ENCODE measurements around the gene SFT2D2. TPM values are rescaled to one million over a fixed set of nuclear protein-coding genes. Genes with fewer than 3 reads are reported as not detected.

SFT2D2 gene
- total RNA-seq, 4 donors from 2014 or later: 42.5 to 77.9 (median 58.4) TPM

GRCh38 chr1:168287237-168287664 is 61.4 kb downstream of the SFT2D2 start:
- TF ChIP-seq EP300 (IDR thresholded peaks at IDR 0.05): no peak
- TF ChIP-seq POLR2A (IDR thresholded peaks at IDR 0.05): no peak
- no peak for TF ChIP-seq CTCF (IDR thresholded peaks at IDR 0.05)
- no peak for TF ChIP-seq POLR2AphosphoS5 (IDR thresholded peaks at IDR 0.05)
- H3K36me3 ChIP-seq: no peaks in the 10 kb centered on the region
- peaks cover 3% of the 10 kb centered on the region for H3K4me1 ChIP-seq
- H3K4me3 ChIP-seq: no peak overlapping the region
- no peaks in the 10 kb centered on the region for H3K27me3 ChIP-seq
- no peak for DNase-seq (ENCODE audit: low spot score in 2 of 2)
- H3K27ac ChIP-seq: no peak overlapping the region
- WGBS: 93% methylated on average over 1 of the region's 1 CpG
- H3K9me3 ChIP-seq: no peaks in the 10 kb centered on the region

GRCh38 chr1:168288311-168289052 is 62.7 kb downstream of the SFT2D2 start:
- Histone ChIP-seq H3K9me3 (no peaks in the 10 kb centered on the region), H3K4me1 (peaks cover 3% of the 10 kb centered on the region), H3K36me3 (no peaks in the 10 kb centered on the region), H3K27ac (no peak overlapping the region), H3K27me3 (no peaks in the 10 kb centered on the region), H3K4me3 (no peak overlapping the region)
- TF ChIP-seq CTCF (IDR thresholded peaks at IDR 0.05): no peak
- TF ChIP-seq POLR2AphosphoS5 (IDR thresholded peaks at IDR 0.05): no peak
- TF ChIP-seq POLR2A (IDR thresholded peaks at IDR 0.05): no peak
- WGBS: 95% methylated on average over 3 of the region's 3 CpGs
- no peak for DNase-seq (ENCODE audit: low spot score in 2 of 2)

GRCh38 chr1:168291222-168291837 is 65.5 kb downstream of the SFT2D2 start:
- no peak for DNase-seq (ENCODE audit: low spot score in 2 of 2)
- Histone ChIP-seq H3K4me1 (no peaks in the 10 kb centered on the region), H3K36me3 (no peaks in the 10 kb centered on the region), H3K27ac (no peak overlapping the region), H3K9me3 (no peaks in the 10 kb centered on the region), H3K27me3 (no peaks in the 10 kb centered on the region), H3K4me3 (no peak overlapping the region)
- WGBS: 93% methylated on average over 14 of the region's 15 CpGs
- no peak for TF ChIP-seq EP300 (IDR thresholded peaks at IDR 0.05)

GRCh38 chr1:168293356-168293755 is 67.6 kb downstream of the SFT2D2 start:
- Histone ChIP-seq H3K36me3 (no peaks in the 10 kb centered on the region), H3K4me1 (no peaks in the 10 kb centered on the region), H3K9me3 (no peaks in the 10 kb centered on the region), H3K4me3 (no peak overlapping the region), H3K27ac (no peak overlapping the region), H3K27me3 (no peaks in the 10 kb centered on the region)
- TF ChIP-seq EP300 (IDR thresholded peaks at IDR 0.05): no peak
- DNase-seq (ENCODE audit: low spot score in 2 of 2): no peak
- 100% methylated on average over 1 of the region's 1 CpG for WGBS

GRCh38 chr1:168295411-168296114 is 69.8 kb downstream of the SFT2D2 start:
- H3K27me3 ChIP-seq: no peaks in the 10 kb centered on the region

More at GRCh38 chr1:168295411-168296114, 69.8 kb downstream of the SFT2D2 start:
- whole genome bisulfite sequencing: 93% methylated on average over 8 of the region's 8 CpGs
- Histone ChIP-seq H3K4me1 (no peaks in the 10 kb centered on the region), H3K27ac (no peak overlapping the region), H3K9me3 (no peaks in the 10 kb centered on the region), H3K4me3 (no peak overlapping the region), H3K36me3 (no peaks in the 10 kb centered on the region)
- TF ChIP-seq CTCF (IDR thresholded peaks at IDR 0.05) (no peak), EP300 (IDR thresholded peaks at IDR 0.05) (no peak), POLR2A (IDR thresholded peaks at IDR 0.05) (no peak), POLR2AphosphoS5 (IDR thresholded peaks at IDR 0.05) (no peak)
- no peak for DNase-seq (ENCODE audit: low spot score in 2 of 2)

Measured in suprapubic skin (tissue), 4 donors.